Prostate gland (tissue), 2 donors: ENCODE results near the gene PLXDC2. TPM values are rescaled to one million over a fixed set of nuclear protein-coding genes. Genes with fewer than 3 reads are reported as not detected.

Source experiments
- DNase-seq: peaks from one replicate; pipeline ENCODE4 v3.0.0-alpha.2; 2019; ENCODE audit warnings: low spot score
- H3K27ac ChIP-seq, 2 donors: fragments of 200-600 bp; sonication (generic); 2 replicates each; pipeline ENCODE4 v1.5.1; 2017 to 2019
- H3K27me3 ChIP-seq: fragments of 200-600 bp; sonication (generic); replicated peaks from 2 replicates; pipeline ENCODE4 v1.5.1; 2019; ENCODE audit not compliant: insufficient read depth
- H3K36me3 ChIP-seq, 2 donors: fragments of 200-600 bp; sonication (generic); 1 replicate in 1 of 2; 2 replicates in 1 of 2; pipeline versions ENCODE4 v1.5.1 to v1.8.1; 2017 to 2019
- H3K4me1 ChIP-seq: fragments of 200-600 bp; sonication (generic); replicated peaks from 2 replicates; pipeline ENCODE4 v1.5.1; 2019
- H3K4me3 ChIP-seq, 2 donors: fragments of 200-600 bp; sonication (generic); 2 replicates each; pipeline ENCODE4 v1.5.1; 2017 to 2019
- H3K9me3 ChIP-seq: fragments of 200-600 bp; sonication (generic); 2 replicates; pipeline ENCODE4 v1.5.1; 2017
- POLR2A ChIP-seq: fragments of 450-650 bp; IDR thresholded peaks from one replicate; pipeline ENCODE4 v1.6.1; 2016; ENCODE audit warnings: antibody characterized with exemption, mild to moderate bottlenecking
- POLR2AphosphoS5 ChIP-seq: sonication (generic); formaldehyde crosslinking; IDR thresholded peaks from one replicate; pipeline ENCODE4 v1.6.1; 2017; ENCODE audit warnings: antibody characterized with exemption
- WGBS: methylation state at CpG from one replicate; pipeline ENCODE4 v1.1.5; 2018; 5-methylcytosine and 5-hydroxymethylcytosine counted together
- intact Hi-C: fragments of 100-400 bp; cut with DNase I; formaldehyde crosslinking; loops from one replicate; pipeline ENCODE4 v1.14.2; 2022
- total RNA-seq, 2 donors: library from RNA; depleted of rRNA; stranded (reverse); fragments of >200 nt; gene quantifications; one replicate each; pipeline ENCODE4 v1.1.0, GENCODE V29; 2016
- TF ChIP-seq, protein P1 (sequence below), 4 experiments: fragments of 200-600 bp in 2 of 4; fragments of 450-650 bp in 2 of 4; sonication (generic) in 2 of 4; IDR thresholded peaks; 1 replicate in 3 of 4; 2 replicates in 1 of 4; pipeline ENCODE4 v1.5.1; 2016 to 2019; ENCODE audit warnings: antibody characterized with exemption in 4 of 4, mild to moderate bottlenecking in 2 of 4, moderate library complexity in 2 of 4

Gene PLXDC2
- total RNA-seq, 2 donors from 2014 or later: 19.6 to 83.6 TPM

GRCh38 chr10:20233423-20233822, 417.2 kb downstream of the PLXDC2 start:
- Histone ChIP-seq H3K27me3 (no peaks in the 10 kb centered on the region), H3K27ac (no peak overlapping the region), H3K4me1 (no peaks in the 10 kb centered on the region), H3K4me3 (no peak overlapping the region), H3K36me3 (no peaks in the 10 kb centered on the region), H3K9me3 (no peaks in the 10 kb centered on the region)
- no peak for DNase-seq
- TF ChIP-seq POLR2A (no peak), POLR2AphosphoS5 (no peak)
- TF ChIP-seq, protein P1, sequence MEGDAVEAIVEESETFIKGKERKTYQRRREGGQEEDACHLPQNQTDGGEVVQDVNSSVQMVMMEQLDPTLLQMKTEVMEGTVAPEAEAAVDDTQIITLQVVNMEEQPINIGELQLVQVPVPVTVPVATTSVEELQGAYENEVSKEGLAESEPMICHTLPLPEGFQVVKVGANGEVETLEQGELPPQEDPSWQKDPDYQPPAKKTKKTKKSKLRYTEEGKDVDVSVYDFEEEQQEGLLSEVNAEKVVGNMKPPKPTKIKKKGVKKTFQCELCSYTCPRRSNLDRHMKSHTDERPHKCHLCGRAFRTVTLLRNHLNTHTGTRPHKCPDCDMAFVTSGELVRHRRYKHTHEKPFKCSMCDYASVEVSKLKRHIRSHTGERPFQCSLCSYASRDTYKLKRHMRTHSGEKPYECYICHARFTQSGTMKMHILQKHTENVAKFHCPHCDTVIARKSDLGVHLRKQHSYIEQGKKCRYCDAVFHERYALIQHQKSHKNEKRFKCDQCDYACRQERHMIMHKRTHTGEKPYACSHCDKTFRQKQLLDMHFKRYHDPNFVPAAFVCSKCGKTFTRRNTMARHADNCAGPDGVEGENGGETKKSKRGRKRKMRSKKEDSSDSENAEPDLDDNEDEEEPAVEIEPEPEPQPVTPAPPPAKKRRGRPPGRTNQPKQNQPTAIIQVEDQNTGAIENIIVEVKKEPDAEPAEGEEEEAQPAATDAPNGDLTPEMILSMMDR (IDR thresholded peaks at IDR 0.05): no peak
- intact Hi-C loops: no loop called here

DNA sequence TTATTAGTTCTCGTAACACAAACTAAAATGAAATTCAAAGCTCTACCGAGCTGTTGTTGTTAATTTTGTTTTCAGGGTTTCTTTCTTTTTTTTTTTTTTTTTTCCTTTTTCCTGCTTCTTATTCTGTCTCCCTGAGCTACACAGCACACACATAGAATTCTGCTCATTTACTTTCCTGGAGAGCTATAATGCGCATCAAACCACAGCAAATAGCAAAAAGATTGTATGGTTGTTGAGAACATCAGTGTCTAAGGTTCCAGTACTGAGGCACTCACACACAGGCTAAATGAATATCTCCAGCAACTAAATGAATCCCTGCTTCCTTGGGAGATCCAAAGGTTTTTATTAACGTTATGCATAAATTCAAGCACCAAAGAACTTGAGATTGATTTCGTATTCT, 418.3 kb downstream of the PLXDC2 start:
- TF ChIP-seq POLR2A: no peak
- no peak for TF ChIP-seq POLR2AphosphoS5
- TF ChIP-seq, protein P1 (IDR thresholded peaks at IDR 0.05): no peak
- no peak for DNase-seq
- no peak overlapping the region for H3K4me3 ChIP-seq
- H3K4me1 ChIP-seq: no peaks in the 10 kb centered on the region
- no peak overlapping the region for H3K27ac ChIP-seq
- H3K36me3 ChIP-seq: no peaks in the 10 kb centered on the region
- H3K9me3 ChIP-seq: no peaks in the 10 kb centered on the region
- 83% methylated on average over 5 of the region's 5 CpGs for WGBS
- no peaks in the 10 kb centered on the region for H3K27me3 ChIP-seq
- intact Hi-C loops: no loop called here

GRCh38 chr10:20237091-20237570, 420.9 kb downstream of the PLXDC2 start:
- H3K36me3 ChIP-seq: no peaks in the 10 kb centered on the region
- 95% methylated on average over 2 of the region's 2 CpGs for WGBS
- H3K27ac ChIP-seq: no peak overlapping the region
- no peaks in the 10 kb centered on the region for H3K9me3 ChIP-seq
- no peaks in the 10 kb centered on the region for H3K4me1 ChIP-seq
- intact Hi-C loops: no loop called here
- no peak for DNase-seq
- TF ChIP-seq POLR2AphosphoS5: no peak
- TF ChIP-seq, protein P1 (IDR thresholded peaks at IDR 0.05): no peak
- no peak for TF ChIP-seq POLR2A
- H3K27me3 ChIP-seq: no peaks in the 10 kb centered on the region
- no peak overlapping the region for H3K4me3 ChIP-seq

DNA sequence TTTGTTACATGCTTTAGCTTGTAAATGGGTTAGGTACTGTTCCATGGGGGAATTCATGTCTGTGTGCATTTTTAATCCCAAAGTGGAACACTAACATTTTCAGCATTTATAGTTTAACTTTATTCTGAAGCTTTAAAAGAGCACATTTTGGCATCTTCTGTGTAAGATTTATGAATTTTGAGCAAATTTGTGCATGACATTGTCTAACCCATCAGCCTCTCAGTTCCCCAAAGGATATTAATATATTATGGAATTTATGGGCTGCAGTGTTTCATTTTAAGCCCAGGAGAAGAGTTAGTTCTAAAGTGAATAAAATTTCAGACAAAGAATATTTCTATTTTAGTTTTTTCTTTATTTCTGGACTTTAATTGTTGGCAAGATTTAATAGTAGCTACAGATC, 421.4 kb downstream of the PLXDC2 start:
- no peak overlapping the region for H3K27ac ChIP-seq
- TF ChIP-seq POLR2A (no peak), POLR2AphosphoS5 (no peak)
- TF ChIP-seq, protein P1 (IDR thresholded peaks at IDR 0.05): no peak
- H3K27me3 ChIP-seq: no peaks in the 10 kb centered on the region
- intact Hi-C loops: no loop called here
- H3K9me3 ChIP-seq: no peaks in the 10 kb centered on the region
- DNase-seq: no peak
- H3K4me1 ChIP-seq: no peaks in the 10 kb centered on the region
- no peaks in the 10 kb centered on the region for H3K36me3 ChIP-seq
- no peak overlapping the region for H3K4me3 ChIP-seq

GRCh38 chr10:20240643-20241042, 424.4 kb downstream of the PLXDC2 start:
- Histone ChIP-seq H3K4me1 (no peaks in the 10 kb centered on the region), H3K36me3 (no peaks in the 10 kb centered on the region), H3K27ac (no peak overlapping the region), H3K27me3 (no peaks in the 10 kb centered on the region), H3K4me3 (no peak overlapping the region), H3K9me3 (no peaks in the 10 kb centered on the region)
- WGBS: 52% methylated on average over 1 of the region's 1 CpG
- no peak for DNase-seq
- no peak for TF ChIP-seq POLR2AphosphoS5
- TF ChIP-seq, protein P1 (IDR thresholded peaks at IDR 0.05): no peak
- TF ChIP-seq POLR2A: no peak
- intact Hi-C loops: no loop called here
